GM18511 (cell line): ENCODE results near the gene HSFX4.
"Not testable (repeated sequence)": the region's sequence is repeated elsewhere in the genome, so short reads cannot be mapped to it uniquely, and the experiment has no call there.

ENCODE experiments used
- ATAC-seq: cut with Tn5 transposase; IDR thresholded peaks from one replicate; pipeline ENCODE4 v1.9.1; 2021; ENCODE audit warnings: mild to moderate bottlenecking, moderate library complexity; ENCODE audit not compliant: unreplicated experiment

HSFX4 gene

GRCh38 chrX:149929400-149929799 lies at the start of gene HSFX4:
Gene HSFX4 (plus strand): TSS chrX:149929573. CDS start chrX:149929645, 72 bp downstream.
- ATAC-seq: not testable (repeated sequence)

GRCh38 chrX:149881081-149881711 lies 48.2 kb upstream of the HSFX4 start, which contains the start of gene MAGEA8:
Gene MAGEA8 (plus strand): TSS chrX:149881183. CDS start chrX:149884273, 3,090 bp downstream.
- ATAC-seq: peak; percentile 54

- not testable (repeated sequence) for ATAC-seq
Measured at GRCh38 chrX:149890828-149891227, 38.5 kb upstream of the HSFX4 start.

- ATAC-seq: peak; percentile 56
Measured at GRCh38 chrX:149898554-149898953, 30.8 kb upstream of the HSFX4 start.

- ATAC-seq: peak; percentile 75
Measured at GRCh38 chrX:149903889-149904748, 25.3 kb upstream of the HSFX4 start.

GRCh38 chrX:149908308-149908707 lies 21.1 kb upstream of the HSFX4 start:
- peak; percentile 66 for ATAC-seq

- ATAC-seq: no peak
Measured at GRCh38 chrX:149908727-149909126, 20.6 kb upstream of the HSFX4 start.

GRCh38 chrX:149909324-149910177 lies 19.8 kb upstream of the HSFX4 start:
- no peak for ATAC-seq

- ATAC-seq: no peak
Measured at GRCh38 chrX:149910178-149910695, 19.1 kb upstream of the HSFX4 start.

GRCh38 chrX:149916745-149917392 lies 12.5 kb upstream of the HSFX4 start:
- peak; percentile 94 for ATAC-seq

GRCh38 chrX:149923836-149924235 lies 5.5 kb upstream of the HSFX4 start:
- not testable (repeated sequence) for ATAC-seq

- ATAC-seq: not testable (repeated sequence)
Measured at GRCh38 chrX:149924434-149924833, 4.9 kb upstream of the HSFX4 start.

- ATAC-seq: peak; percentile 52
Measured at GRCh38 chrX:149927245-149927963, 2.0 kb upstream of the HSFX4 start.

- peak; percentile 35 for ATAC-seq
Measured at GRCh38 chrX:149927964-149928258, 1.5 kb upstream of the HSFX4 start.

GRCh38 chrX:149928635-149929034 lies 738 bp upstream of the HSFX4 start:
- not testable (repeated sequence) for ATAC-seq

GRCh38 chrX:149931355-149931754 lies 2.0 kb downstream of the HSFX4 start:
- not testable (repeated sequence) for ATAC-seq

- not testable (repeated sequence) for ATAC-seq
Measured at GRCh38 chrX:149932150-149932549, 2.8 kb downstream of the HSFX4 start.

GRCh38 chrX:149932970-149933369 lies 3.6 kb downstream of the HSFX4 start:
- ATAC-seq: not testable (repeated sequence)

GRCh38 chrX:149933547-149933946 lies 4.2 kb downstream of the HSFX4 start:
- ATAC-seq: not testable (repeated sequence)

- ATAC-seq: not testable (repeated sequence)
Measured at GRCh38 chrX:149937328-149937727, 8.0 kb downstream of the HSFX4 start.
